Large intestine (tissue), 3 donors: ENCODE measurements around the gene IL2RA. TPM values are rescaled to one million over a fixed set of nuclear protein-coding genes. Genes with fewer than 3 reads are reported as not detected.

Experiments used
- DNase-seq, 2 donors: peaks; one replicate each; pipeline versions ENCODE4 v3.0.0 to v3.0.0-alpha.2; 2013
- H3K27ac ChIP-seq: one replicate; pipeline ENCODE4 v1.5.1; 2013; ENCODE audit warnings: low read length
- H3K27me3 ChIP-seq: 2 replicates; pipeline ENCODE4 v1.6.1; 2013; ENCODE audit warnings: low read length; ENCODE audit not compliant: control insufficient read depth, insufficient read depth
- H3K36me3 ChIP-seq: 2 replicates; pipeline ENCODE4 v1.6.1; 2013; ENCODE audit warnings: low read length; ENCODE audit not compliant: control insufficient read depth, insufficient read depth
- H3K4me1 ChIP-seq: one replicate; pipeline ENCODE4 v1.6.1; 2013; ENCODE audit warnings: low read length; ENCODE audit not compliant: control insufficient read depth, insufficient read depth
- H3K4me3 ChIP-seq: one replicate; pipeline ENCODE4 v1.5.1; 2013; ENCODE audit warnings: low read length
- H3K9me3 ChIP-seq: one replicate; pipeline ENCODE4 v1.6.1; 2013; ENCODE audit warnings: mild to moderate bottlenecking, low read depth, low read length, moderate library complexity; ENCODE audit not compliant: control insufficient read depth
- WGBS: methylation state at CpG from one replicate; pipeline ENCODE4 v1.1.5; 2013; ENCODE audit warnings: low lambda C conversion rate; ENCODE audit not compliant: insufficient coverage; 5-methylcytosine and 5-hydroxymethylcytosine counted together
- polyA plus RNA-seq: library from polyadenylated mRNA; unstranded; fragments of 120-200 nt; gene quantifications from one replicate; pipeline ENCODE4 v1.2.1, GENCODE V29; 2013

The IL2RA gene
- polyA plus RNA-seq, 1 donor = 0.52 TPM

DNA sequence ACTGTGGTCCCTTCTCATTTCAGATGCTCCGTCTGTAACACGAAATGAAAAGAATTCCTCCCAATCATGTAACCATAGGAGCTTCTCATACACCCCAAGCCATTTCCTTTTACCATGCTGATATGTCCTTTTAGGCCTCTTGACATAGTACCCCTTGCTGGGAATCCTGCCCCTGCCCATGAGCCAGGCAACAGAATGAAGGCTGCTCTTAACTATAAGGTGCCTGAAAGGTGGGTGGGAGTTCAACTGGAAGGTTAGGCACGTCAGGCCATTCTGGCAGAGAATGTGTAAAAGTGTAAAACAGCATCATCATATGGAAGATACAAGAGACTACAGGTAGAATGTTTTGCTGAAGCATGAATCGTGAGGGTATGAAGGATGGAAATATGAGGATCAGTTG lies 22.5 kb downstream of the IL2RA start:
- Histone ChIP-seq H3K4me1 (no peaks in the 10 kb centered on the region), H3K27me3 (peaks cover 15% of the 10 kb centered on the region), H3K36me3 (no peaks in the 10 kb centered on the region), H3K9me3 (peaks cover 4% of the 10 kb centered on the region), H3K27ac (no peak overlapping the region), H3K4me3 (no peak overlapping the region)
- DNase-seq = no peak
- WGBS = 80% methylated on average over 2 of the region's 4 CpGs

- peaks cover 4% of the 10 kb centered on the region for H3K9me3 ChIP-seq
- DNase-seq = no peak
- H3K36me3 ChIP-seq = no peaks in the 10 kb centered on the region
- no peak overlapping the region for H3K4me3 ChIP-seq
- peaks cover 12% of the 10 kb centered on the region for H3K27me3 ChIP-seq
- no CpG with 5 or more reads among the region's 2 CpGs for WGBS
- H3K4me1 ChIP-seq = no peaks in the 10 kb centered on the region
- H3K27ac ChIP-seq = no peak overlapping the region
Observed at GRCh38 chr10:6038071-6038631, 24.0 kb downstream of the IL2RA start.

- WGBS = no CpG with 5 or more reads among the region's 8 CpGs
- no peak overlapping the region for H3K27ac ChIP-seq
- peaks cover 4% of the 10 kb centered on the region for H3K9me3 ChIP-seq
- H3K36me3 ChIP-seq = no peaks in the 10 kb centered on the region
- no peak for DNase-seq
- H3K4me1 ChIP-seq = no peaks in the 10 kb centered on the region
- H3K27me3 ChIP-seq = peaks cover 12% of the 10 kb centered on the region
- no peak overlapping the region for H3K4me3 ChIP-seq
Observed at GRCh38 chr10:6037422-6037821, 24.7 kb downstream of the IL2RA start.

DNA sequence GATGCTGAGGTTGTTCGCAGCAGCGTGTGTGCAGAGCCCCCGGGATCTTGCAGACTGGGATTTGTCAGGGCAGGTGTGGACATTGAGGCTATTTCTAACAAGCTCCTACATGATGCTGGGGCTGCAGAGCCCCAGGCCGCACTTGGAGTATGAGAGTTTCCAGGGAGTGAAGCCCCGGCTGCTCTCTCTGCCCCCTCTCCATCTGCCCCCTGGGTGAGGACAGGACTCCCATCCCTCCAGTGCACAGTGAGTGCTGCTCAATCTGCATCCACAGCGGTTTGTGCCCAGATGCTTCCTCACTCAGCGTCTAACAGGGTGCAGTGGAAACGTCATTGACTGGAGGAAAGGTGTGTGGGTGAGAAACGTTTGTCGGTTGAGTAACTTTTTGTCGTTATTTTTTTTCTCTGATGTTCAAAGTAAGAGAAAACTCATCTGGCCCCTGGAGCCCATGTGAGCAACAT lies 25.3 kb downstream of the IL2RA start:
- Histone ChIP-seq H3K27ac (no peak overlapping the region), H3K9me3 (peaks cover 4% of the 10 kb centered on the region), H3K36me3 (no peaks in the 10 kb centered on the region), H3K27me3 (peaks cover 12% of the 10 kb centered on the region), H3K4me1 (no peaks in the 10 kb centered on the region), H3K4me3 (no peak overlapping the region)
- no peak for DNase-seq
- 80% methylated on average over 1 of the region's 11 CpGs for WGBS

- DNase-seq = no peak
- peaks cover 4% of the 10 kb centered on the region for H3K9me3 ChIP-seq
- WGBS = no CpG with 5 or more reads among the region's 13 CpGs
Observed at GRCh38 chr10:6035931-6036575, 26.1 kb downstream of the IL2RA start.

DNA sequence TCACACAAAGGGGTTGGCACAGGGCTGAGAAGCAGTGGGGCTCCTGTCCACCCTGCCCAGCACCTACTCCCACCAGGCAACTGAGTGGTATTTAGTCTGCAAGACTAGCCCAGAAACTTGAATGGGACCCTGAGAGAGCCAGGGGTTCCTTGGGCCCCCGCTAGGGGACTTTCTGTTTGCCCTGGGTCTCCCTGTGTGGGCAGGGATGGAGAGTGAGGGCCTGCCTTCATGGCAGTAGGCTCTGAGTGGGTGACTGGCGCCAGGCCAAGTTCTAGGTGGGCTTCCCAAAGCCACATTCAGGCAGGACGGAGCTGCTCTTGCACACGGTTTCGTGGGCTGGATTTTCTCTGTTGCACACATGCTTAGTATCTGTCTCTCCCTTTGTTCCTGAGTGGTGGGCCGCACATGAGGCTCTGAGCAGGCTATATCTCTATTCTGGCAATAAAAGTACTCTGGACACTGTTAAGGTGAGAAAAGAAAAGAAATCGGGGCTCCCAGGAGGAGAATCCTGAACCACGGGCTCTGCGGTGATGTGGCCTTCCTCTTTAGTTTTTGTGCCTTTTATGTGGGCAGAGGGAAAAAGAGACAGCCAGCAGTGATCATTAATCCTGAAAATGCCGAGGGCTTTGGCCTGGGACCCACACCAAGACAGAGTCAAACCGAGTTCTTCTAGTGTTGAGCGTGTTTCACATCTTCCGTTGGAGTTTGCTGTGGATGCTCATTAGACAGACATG lies 26.9 kb downstream of the IL2RA start:
- 100% methylated on average over 1 of the region's 13 CpGs for WGBS
- DNase-seq = no peak
- H3K27me3 ChIP-seq = peaks cover 12% of the 10 kb centered on the region

More at GRCh38 chr10:6035931-6036575, 26.1 kb downstream of the IL2RA start:
- Histone ChIP-seq H3K4me1 (no peaks in the 10 kb centered on the region), H3K36me3 (no peaks in the 10 kb centered on the region), H3K27me3 (peaks cover 12% of the 10 kb centered on the region), H3K4me3 (no peak overlapping the region), H3K27ac (no peak overlapping the region)

GRCh38 chr10:6034371-6034770 lies 27.8 kb downstream of the IL2RA start:
- Histone ChIP-seq H3K4me3 (no peak overlapping the region), H3K27me3 (peaks cover 8% of the 10 kb centered on the region), H3K27ac (no peak overlapping the region), H3K9me3 (peaks cover 2% of the 10 kb centered on the region), H3K4me1 (no peaks in the 10 kb centered on the region), H3K36me3 (no peaks in the 10 kb centered on the region)
- no CpG with 5 or more reads among the region's 1 CpG for WGBS
- no peak for DNase-seq

More for the DNA sequence above, 26.9 kb downstream of the IL2RA start:
- no peaks in the 10 kb centered on the region for H3K36me3 ChIP-seq
- no peak overlapping the region for H3K4me3 ChIP-seq
- H3K9me3 ChIP-seq = peaks cover 4% of the 10 kb centered on the region
- no peaks in the 10 kb centered on the region for H3K4me1 ChIP-seq
- H3K27ac ChIP-seq = no peak overlapping the region

GRCh38 chr10:6033954-6034353 lies 28.2 kb downstream of the IL2RA start:
- peaks cover 8% of the 10 kb centered on the region for H3K27me3 ChIP-seq
- no CpG with 5 or more reads among the region's 3 CpGs for WGBS
- H3K9me3 ChIP-seq = no peaks in the 10 kb centered on the region
- DNase-seq = no peak
- H3K36me3 ChIP-seq = no peaks in the 10 kb centered on the region
- no peaks in the 10 kb centered on the region for H3K4me1 ChIP-seq
- no peak overlapping the region for H3K27ac ChIP-seq
- H3K4me3 ChIP-seq = no peak overlapping the region

DNA sequence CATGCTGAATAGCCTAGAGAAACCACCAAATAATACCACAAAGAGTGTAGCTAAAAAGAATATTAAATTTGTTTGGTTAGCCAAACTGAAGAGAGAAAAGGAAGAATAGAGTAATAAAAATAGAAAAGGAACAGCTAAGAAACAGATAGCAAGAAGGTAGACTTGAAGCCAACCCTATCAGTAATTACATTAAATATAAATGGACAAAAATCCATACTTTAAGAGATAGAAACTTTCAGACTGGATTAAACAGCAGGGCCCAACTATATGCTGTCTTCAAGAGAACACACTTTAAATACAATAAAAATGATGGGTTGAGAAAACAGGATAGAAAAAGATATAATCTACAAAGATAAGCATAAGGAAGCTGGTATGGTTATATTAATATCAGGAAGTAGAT lies 31.2 kb downstream of the IL2RA start:
- Histone ChIP-seq H3K27ac (no peak overlapping the region), H3K4me1 (no peaks in the 10 kb centered on the region), H3K36me3 (no peaks in the 10 kb centered on the region), H3K4me3 (no peak overlapping the region), H3K9me3 (no peaks in the 10 kb centered on the region), H3K27me3 (peaks cover 3% of the 10 kb centered on the region)
- no peak for DNase-seq

DNA sequence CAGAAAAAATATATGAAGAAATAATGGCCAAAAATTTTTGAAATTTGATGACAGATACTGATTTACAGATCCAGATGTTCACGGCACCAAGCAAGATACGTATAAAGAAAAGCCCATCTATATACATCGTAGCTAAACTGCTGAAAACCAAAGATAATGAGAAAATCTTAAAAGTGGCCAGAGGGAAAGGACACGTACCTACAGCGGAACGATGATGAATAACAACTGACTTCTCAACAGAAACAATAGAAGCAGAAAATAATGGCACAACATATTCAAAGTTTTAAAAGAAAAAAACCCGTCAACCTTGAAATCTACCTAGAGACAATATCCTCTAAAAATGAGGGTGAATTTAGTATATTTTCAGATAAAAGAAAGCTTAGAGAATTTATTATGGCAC lies 31.9 kb downstream of the IL2RA start:
- Histone ChIP-seq H3K9me3 (no peaks in the 10 kb centered on the region), H3K36me3 (no peaks in the 10 kb centered on the region), H3K4me1 (no peaks in the 10 kb centered on the region), H3K4me3 (no peak overlapping the region), H3K27me3 (no peaks in the 10 kb centered on the region), H3K27ac (no peak overlapping the region)
- DNase-seq = no peak
- WGBS = 96% methylated on average over 4 of the region's 7 CpGs
